Gastrocnemius medialis (tissue), 4 donors: ENCODE results near the gene SCML1. TPM values are rescaled to one million over a fixed set of nuclear protein-coding genes. Genes with fewer than 3 reads are reported as not detected.

Experiments
- ATAC-seq, 2 donors: fragments of 150-250 bp; one replicate each; pipeline ENCODE4 v1.9.1; 2016
- DNase-seq, 2 donors: peaks; one replicate each; pipeline ENCODE4 v3.0.0-alpha.2; 2019
- H3K27ac ChIP-seq, 4 donors: fragments of 200-600 bp; sonication (generic); 1 replicate in 1 of 4; 2 replicates in 3 of 4; pipeline ENCODE4 v1.5.1; 2016 to 2018; ENCODE audit warnings: mild to moderate bottlenecking in 2 of 4, moderate library complexity in 1 of 4
- H3K27me3 ChIP-seq, 3 donors: fragments of 200-600 bp; sonication (generic) in 2 of 3; 1 replicate in 1 of 3; 2 replicates in 2 of 3; pipeline versions ENCODE4 v1.5.1 to v1.6.0; 2016 to 2019; ENCODE audit warnings: mild to moderate bottlenecking in 1 of 3, moderate library complexity in 1 of 3
- H3K36me3 ChIP-seq, 2 donors: fragments of 200-600 bp; sonication (generic) in 1 of 2; one replicate each; pipeline ENCODE4 v1.5.1; 2017 to 2018
- H3K4me1 ChIP-seq, 2 donors: fragments of 200-600 bp; sonication (generic) in 1 of 2; one replicate each; pipeline ENCODE4 v1.5.1; 2016 to 2017; ENCODE audit warnings: mild to moderate bottlenecking in 2 of 2
- H3K4me3 ChIP-seq, 4 donors: fragments of 200-600 bp; sonication (generic) in 3 of 4; 1 replicate in 1 of 4; 2 replicates in 3 of 4; pipeline ENCODE4 v1.5.1; 2016 to 2019; ENCODE audit warnings: mild to moderate bottlenecking in 2 of 4
- H3K9me3 ChIP-seq, 3 donors: fragments of 200-600 bp; sonication (generic) in 2 of 3; 1 replicate in 1 of 3; 2 replicates in 2 of 3; pipeline ENCODE4 v1.5.1; 2016 to 2019
- CTCF ChIP-seq, 5 experiments: fragments of 450-650 bp in 3 of 5; fragments of 200-600 bp in 2 of 5; sonication (generic) in 2 of 5; IDR thresholded peaks in 4 of 5; conservative IDR thresholded peaks in 1 of 5; 1 replicate in 4 of 5; 2 replicates in 1 of 5; pipeline ENCODE4 v1.5.1; 2016 to 2019; ENCODE audit warnings: antibody characterized with exemption in 5 of 5, mild to moderate bottlenecking in 3 of 5, moderate library complexity in 3 of 5
- POLR2A ChIP-seq, 2 donors: fragments of 450-650 bp; IDR thresholded peaks; one replicate each; pipeline ENCODE4 v1.6.1; 2017; ENCODE audit warnings: antibody characterized with exemption in 2 of 2, mild to moderate bottlenecking in 2 of 2, moderate library complexity in 2 of 2
- in situ Hi-C, 4 donors: fragments of 200-750 bp; cut with MboI; loops; one replicate each; pipeline versions ENCODE4 v1.15.0 to v1.8.0; 2017; ENCODE audit warnings: low sequenced_read_pairs in 4 of 4
- intact Hi-C: fragments of 100-400 bp; cut with DNase I; formaldehyde crosslinking; loops from one replicate; pipeline ENCODE4 v1.15.1; 2023; ENCODE audit warnings: low total_unique reads
- total RNA-seq, 4 donors: library from RNA; depleted of rRNA; stranded (reverse); fragments of >200 nt; gene quantifications; one replicate each; pipeline versions ENCODE4 v1.1.0 to v1.2.3, GENCODE V29; 2016

The SCML1 gene
- total RNA-seq, 4 donors from 2014 or later: 5.6 to 29.0 (median 5.8) TPM

GRCh38 chrX:17747692-17748091 is 10.4 kb downstream of the SCML1 start:
- in situ Hi-C loops: no loop called here
- Histone ChIP-seq H3K27me3 (no peaks in the 10 kb centered on the region), H3K4me1 (peaks cover 11 to 12% of the 10 kb centered on the region in 2 donors), H3K27ac (no peak overlapping the region), H3K9me3 (no peaks in the 10 kb centered on the region), H3K36me3 (peaks cover 0 to 6% of the 10 kb centered on the region in 2 donors), H3K4me3 (no peak overlapping the region)
- ATAC-seq (no peak), DNase-seq (no peak)
- intact Hi-C loops: no loop called here
- TF ChIP-seq POLR2A (IDR thresholded peaks at IDR 0.05): no peak
- no peak for TF ChIP-seq CTCF (IDR thresholded peaks at IDR 0.05 in 4 of 5, conservative IDR thresholded peaks at IDR 0.05 in 1 of 5)

GRCh38 chrX:17748684-17749083 is 11.4 kb downstream of the SCML1 start:
- in situ Hi-C loops (no loop called here), intact Hi-C loops (no loop called here)
- Histone ChIP-seq H3K36me3 (peaks cover 0 to 12% of the 10 kb centered on the region in 2 donors), H3K4me1 (peaks cover 4 to 5% of the 10 kb centered on the region in 2 donors), H3K27ac (no peak overlapping the region), H3K27me3 (no peaks in the 10 kb centered on the region), H3K9me3 (no peaks in the 10 kb centered on the region), H3K4me3 (no peak overlapping the region)
- DNase-seq: no peak
- ATAC-seq: no peak
- no peak for TF ChIP-seq POLR2A (IDR thresholded peaks at IDR 0.05)
- no peak for TF ChIP-seq CTCF (IDR thresholded peaks at IDR 0.05 in 4 of 5, conservative IDR thresholded peaks at IDR 0.05 in 1 of 5)

- DNase-seq: no peak
- H3K27me3 ChIP-seq: no peaks in the 10 kb centered on the region
- no peaks in the 10 kb centered on the region for H3K9me3 ChIP-seq
- no peaks in the 10 kb centered on the region for H3K4me1 ChIP-seq
- H3K36me3 ChIP-seq: peaks cover 0 to 12% of the 10 kb centered on the region in 2 donors
- H3K4me3 ChIP-seq: no peak overlapping the region
- no peak overlapping the region for H3K27ac ChIP-seq
- intact Hi-C loops: no loop called here
- in situ Hi-C loops: no loop called here
- TF ChIP-seq POLR2A (IDR thresholded peaks at IDR 0.05) (no peak), CTCF (IDR thresholded peaks at IDR 0.05 in 4 of 5, conservative IDR thresholded peaks at IDR 0.05 in 1 of 5) (no peak)
- no peak for ATAC-seq
Measured at GRCh38 chrX:17750436-17750835, 13.1 kb downstream of the SCML1 start.

GRCh38 chrX:17758382-17758781 is 21.1 kb downstream of the SCML1 start:
- H3K4me3 ChIP-seq: no peak overlapping the region
- intact Hi-C loops: no loop called here
- ATAC-seq (no peak), DNase-seq (no peak)
- in situ Hi-C loops: no loop called here
- no peaks in the 10 kb centered on the region for H3K9me3 ChIP-seq
- TF ChIP-seq CTCF (IDR thresholded peaks at IDR 0.05 in 4 of 5, conservative IDR thresholded peaks at IDR 0.05 in 1 of 5) (no peak), POLR2A (IDR thresholded peaks at IDR 0.05) (no peak)
- H3K36me3 ChIP-seq: no peaks in the 10 kb centered on the region
- H3K27me3 ChIP-seq: no peaks in the 10 kb centered on the region
- H3K4me1 ChIP-seq: no peaks in the 10 kb centered on the region
- no peak overlapping the region for H3K27ac ChIP-seq

- no peak overlapping the region for H3K4me3 ChIP-seq
- no peaks in the 10 kb centered on the region for H3K27me3 ChIP-seq
- ATAC-seq (no peak), DNase-seq (no peak)
- H3K36me3 ChIP-seq: no peaks in the 10 kb centered on the region
- in situ Hi-C loops: no loop called here
- H3K4me1 ChIP-seq: no peaks in the 10 kb centered on the region
- H3K9me3 ChIP-seq: no peaks in the 10 kb centered on the region
- intact Hi-C loops: no loop called here
- H3K27ac ChIP-seq: no peak overlapping the region
- no peak for TF ChIP-seq POLR2A (IDR thresholded peaks at IDR 0.05)
- TF ChIP-seq CTCF (IDR thresholded peaks at IDR 0.05 in 4 of 5, conservative IDR thresholded peaks at IDR 0.05 in 1 of 5): no peak
Measured at GRCh38 chrX:17759990-17760389, 22.7 kb downstream of the SCML1 start.
